Measurements from ENCODE around the gene SAP25. TPM values are rescaled to one million over a fixed set of nuclear protein-coding genes. Genes with fewer than 3 reads are reported as not detected.

SAP25 gene
- total and polyA plus RNA-seq, 2 experiments from 2014 or later, result 3.8 to 4.1 TPM

DNA sequence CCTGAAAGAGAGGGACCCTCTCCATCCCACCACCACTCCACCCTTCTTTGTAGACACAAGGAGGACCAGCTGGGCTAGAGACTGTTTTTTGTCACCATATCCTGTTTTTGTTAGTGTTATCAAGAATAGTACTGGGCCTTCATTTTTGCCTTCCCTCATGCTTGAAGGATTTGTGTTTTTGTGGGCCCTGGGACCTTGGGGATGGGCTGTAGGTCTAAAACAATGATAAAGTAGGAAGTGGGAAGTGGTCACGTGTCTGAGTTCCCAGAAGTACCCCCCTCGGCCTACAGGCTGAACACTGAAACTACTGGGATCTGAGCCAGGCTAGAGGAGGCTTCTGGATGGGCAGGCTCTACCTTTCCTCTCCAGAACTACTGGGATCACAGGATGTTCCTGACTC is 25.8 kb downstream of the SAP25 start:
- Histone ChIP-seq H3K27me3 (ENCODE audit: insufficient read depth) (no peaks in the 10 kb centered on the region), H3K79me2 (replicated peaks; ENCODE audit: insufficient read depth) (peaks cover 13% of the 10 kb centered on the region), H3F3A (replicated peaks; ENCODE audit: low read depth) (peaks cover 12% of the 10 kb centered on the region; the same call in 1 of the 2 replicates), H3K9me2 (ENCODE audit: insufficient read depth) (no peaks in the 10 kb centered on the region), H2AFZ (no peak overlapping the region), H3K4me1 (ENCODE audit: insufficient read depth) (peaks cover 39% of the 10 kb centered on the region), H3K4me2 (no peak overlapping the region), H4K20me1 (replicated peaks; ENCODE audit: insufficient read depth) (no peaks in the 10 kb centered on the region), H3K27ac (ENCODE audit: low read depth) (no peak overlapping the region), H3K36me3 (ENCODE audit: insufficient read depth) (no peaks in the 10 kb centered on the region), H3K4me3 (no peak overlapping the region)
- DNase-seq (ENCODE audit: low spot score) (no peak), ATAC-seq (peak; percentile 42)
- H3K36me3 Mint-ChIP-seq (ENCODE audit: low read depth), result peaks cover 6% of the 10 kb centered on the region
- H3K27ac Mint-ChIP-seq, result peak overlapping the region; percentile 59; the same call in 1 of the 2 replicates
- H3K4me3 Mint-ChIP-seq, result no peak overlapping the region
- H3K9me3 Mint-ChIP-seq, result no peaks in the 10 kb centered on the region; the same call in 2 of the 3 replicates
- H3K27me3 Mint-ChIP-seq (ENCODE audit: insufficient read depth, low read depth, poor library complexity), result peaks cover 3% of the 10 kb centered on the region
- TF ChIP-seq EZH2phosphoT487 (IDR thresholded peaks at IDR 0.05; ENCODE audit: unreplicated experiment) (no peak), JUNB (IDR thresholded peaks at IDR 0.05; ENCODE audit: unreplicated experiment) (no peak), CREB1 (CRISPR knock-in tag; IDR thresholded peaks at IDR 0.05; ENCODE audit: low read depth) (no peak), NANOG (IDR thresholded peaks at IDR 0.05; ENCODE audit: borderline replicate concordance) (no peak), POLR2AphosphoS5 (IDR thresholded peaks at IDR 0.05; ENCODE audit: low read depth) (no peak), STAT1 (IDR thresholded peaks at IDR 0.05; ENCODE audit: unreplicated experiment) (no peak), EZH2 (IDR thresholded peaks at IDR 0.05; ENCODE audit: low read depth, unreplicated experiment) (no peak), ZNF114 (CRISPR knock-in tag; IDR thresholded peaks at IDR 0.05) (no peak), ZNF331 (CRISPR knock-in tag; IDR thresholded peaks at IDR 0.05; ENCODE audit: low read depth) (no peak)
- TF ChIP-seq, protein P1, sequence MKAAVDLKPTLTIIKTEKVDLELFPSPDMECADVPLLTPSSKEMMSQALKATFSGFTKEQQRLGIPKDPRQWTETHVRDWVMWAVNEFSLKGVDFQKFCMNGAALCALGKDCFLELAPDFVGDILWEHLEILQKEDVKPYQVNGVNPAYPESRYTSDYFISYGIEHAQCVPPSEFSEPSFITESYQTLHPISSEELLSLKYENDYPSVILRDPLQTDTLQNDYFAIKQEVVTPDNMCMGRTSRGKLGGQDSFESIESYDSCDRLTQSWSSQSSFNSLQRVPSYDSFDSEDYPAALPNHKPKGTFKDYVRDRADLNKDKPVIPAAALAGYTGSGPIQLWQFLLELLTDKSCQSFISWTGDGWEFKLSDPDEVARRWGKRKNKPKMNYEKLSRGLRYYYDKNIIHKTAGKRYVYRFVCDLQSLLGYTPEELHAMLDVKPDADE (IDR thresholded peaks at IDR 0.05), result no peak
- TF ChIP-seq, protein P2, sequence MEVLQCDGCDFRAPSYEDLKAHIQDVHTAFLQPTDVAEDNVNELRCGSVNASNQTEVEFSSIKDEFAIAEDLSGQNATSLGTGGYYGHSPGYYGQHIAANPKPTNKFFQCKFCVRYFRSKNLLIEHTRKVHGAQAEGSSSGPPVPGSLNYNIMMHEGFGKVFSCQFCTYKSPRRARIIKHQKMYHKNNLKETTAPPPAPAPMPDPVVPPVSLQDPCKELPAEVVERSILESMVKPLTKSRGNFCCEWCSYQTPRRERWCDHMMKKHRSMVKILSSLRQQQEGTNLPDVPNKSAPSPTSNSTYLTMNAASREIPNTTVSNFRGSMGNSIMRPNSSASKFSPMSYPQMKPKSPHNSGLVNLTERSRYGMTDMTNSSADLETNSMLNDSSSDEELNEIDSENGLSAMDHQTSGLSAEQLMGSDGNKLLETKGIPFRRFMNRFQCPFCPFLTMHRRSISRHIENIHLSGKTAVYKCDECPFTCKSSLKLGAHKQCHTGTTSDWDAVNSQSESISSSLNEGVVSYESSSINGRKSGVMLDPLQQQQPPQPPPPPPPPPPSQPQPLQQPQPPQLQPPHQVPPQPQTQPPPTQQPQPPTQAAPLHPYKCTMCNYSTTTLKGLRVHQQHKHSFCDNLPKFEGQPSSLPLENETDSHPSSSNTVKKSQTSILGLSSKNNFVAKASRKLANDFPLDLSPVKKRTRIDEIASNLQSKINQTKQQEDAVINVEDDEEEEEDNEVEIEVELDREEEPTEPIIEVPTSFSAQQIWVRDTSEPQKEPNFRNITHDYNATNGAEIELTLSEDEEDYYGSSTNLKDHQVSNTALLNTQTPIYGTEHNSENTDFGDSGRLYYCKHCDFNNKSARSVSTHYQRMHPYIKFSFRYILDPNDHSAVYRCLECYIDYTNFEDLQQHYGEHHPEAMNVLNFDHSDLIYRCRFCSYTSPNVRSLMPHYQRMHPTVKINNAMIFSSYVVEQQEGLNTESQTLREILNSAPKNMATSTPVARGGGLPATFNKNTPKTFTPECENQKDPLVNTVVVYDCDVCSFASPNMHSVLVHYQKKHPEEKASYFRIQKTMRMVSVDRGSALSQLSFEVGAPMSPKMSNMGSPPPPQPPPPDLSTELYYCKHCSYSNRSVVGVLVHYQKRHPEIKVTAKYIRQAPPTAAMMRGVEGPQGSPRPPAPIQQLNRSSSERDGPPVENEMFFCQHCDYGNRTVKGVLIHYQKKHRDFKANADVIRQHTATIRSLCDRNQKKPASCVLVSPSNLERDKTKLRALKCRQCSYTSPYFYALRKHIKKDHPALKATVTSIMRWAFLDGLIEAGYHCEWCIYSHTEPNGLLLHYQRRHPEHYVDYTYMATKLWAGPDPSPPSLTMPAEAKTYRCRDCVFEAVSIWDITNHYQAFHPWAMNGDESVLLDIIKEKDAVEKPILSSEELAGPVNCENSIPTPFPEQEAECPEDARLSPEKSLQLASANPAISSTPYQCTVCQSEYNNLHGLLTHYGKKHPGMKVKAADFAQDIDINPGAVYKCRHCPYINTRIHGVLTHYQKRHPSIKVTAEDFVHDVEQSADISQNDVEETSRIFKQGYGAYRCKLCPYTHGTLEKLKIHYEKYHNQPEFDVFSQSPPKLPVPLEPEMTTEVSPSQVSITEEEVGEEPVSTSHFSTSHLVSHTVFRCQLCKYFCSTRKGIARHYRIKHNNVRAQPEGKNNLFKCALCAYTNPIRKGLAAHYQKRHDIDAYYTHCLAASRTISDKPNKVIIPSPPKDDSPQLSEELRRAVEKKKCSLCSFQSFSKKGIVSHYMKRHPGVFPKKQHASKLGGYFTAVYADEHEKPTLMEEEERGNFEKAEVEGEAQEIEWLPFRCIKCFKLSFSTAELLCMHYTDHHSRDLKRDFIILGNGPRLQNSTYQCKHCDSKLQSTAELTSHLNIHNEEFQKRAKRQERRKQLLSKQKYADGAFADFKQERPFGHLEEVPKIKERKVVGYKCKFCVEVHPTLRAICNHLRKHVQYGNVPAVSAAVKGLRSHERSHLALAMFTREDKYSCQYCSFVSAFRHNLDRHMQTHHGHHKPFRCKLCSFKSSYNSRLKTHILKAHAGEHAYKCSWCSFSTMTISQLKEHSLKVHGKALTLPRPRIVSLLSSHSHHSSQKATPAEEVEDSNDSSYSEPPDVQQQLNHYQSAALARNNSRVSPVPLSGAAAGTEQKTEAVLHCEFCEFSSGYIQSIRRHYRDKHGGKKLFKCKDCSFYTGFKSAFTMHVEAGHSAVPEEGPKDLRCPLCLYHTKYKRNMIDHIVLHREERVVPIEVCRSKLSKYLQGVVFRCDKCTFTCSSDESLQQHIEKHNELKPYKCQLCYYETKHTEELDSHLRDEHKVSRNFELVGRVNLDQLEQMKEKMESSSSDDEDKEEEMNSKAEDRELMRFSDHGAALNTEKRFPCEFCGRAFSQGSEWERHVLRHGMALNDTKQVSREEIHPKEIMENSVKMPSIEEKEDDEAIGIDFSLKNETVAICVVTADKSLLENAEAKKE (CRISPR knock-in tag; IDR thresholded peaks at IDR 0.05), result no peak
- TF ChIP-seq, protein P3, sequence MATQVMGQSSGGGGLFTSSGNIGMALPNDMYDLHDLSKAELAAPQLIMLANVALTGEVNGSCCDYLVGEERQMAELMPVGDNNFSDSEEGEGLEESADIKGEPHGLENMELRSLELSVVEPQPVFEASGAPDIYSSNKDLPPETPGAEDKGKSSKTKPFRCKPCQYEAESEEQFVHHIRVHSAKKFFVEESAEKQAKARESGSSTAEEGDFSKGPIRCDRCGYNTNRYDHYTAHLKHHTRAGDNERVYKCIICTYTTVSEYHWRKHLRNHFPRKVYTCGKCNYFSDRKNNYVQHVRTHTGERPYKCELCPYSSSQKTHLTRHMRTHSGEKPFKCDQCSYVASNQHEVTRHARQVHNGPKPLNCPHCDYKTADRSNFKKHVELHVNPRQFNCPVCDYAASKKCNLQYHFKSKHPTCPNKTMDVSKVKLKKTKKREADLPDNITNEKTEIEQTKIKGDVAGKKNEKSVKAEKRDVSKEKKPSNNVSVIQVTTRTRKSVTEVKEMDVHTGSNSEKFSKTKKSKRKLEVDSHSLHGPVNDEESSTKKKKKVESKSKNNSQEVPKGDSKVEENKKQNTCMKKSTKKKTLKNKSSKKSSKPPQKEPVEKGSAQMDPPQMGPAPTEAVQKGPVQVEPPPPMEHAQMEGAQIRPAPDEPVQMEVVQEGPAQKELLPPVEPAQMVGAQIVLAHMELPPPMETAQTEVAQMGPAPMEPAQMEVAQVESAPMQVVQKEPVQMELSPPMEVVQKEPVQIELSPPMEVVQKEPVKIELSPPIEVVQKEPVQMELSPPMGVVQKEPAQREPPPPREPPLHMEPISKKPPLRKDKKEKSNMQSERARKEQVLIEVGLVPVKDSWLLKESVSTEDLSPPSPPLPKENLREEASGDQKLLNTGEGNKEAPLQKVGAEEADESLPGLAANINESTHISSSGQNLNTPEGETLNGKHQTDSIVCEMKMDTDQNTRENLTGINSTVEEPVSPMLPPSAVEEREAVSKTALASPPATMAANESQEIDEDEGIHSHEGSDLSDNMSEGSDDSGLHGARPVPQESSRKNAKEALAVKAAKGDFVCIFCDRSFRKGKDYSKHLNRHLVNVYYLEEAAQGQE (IDR thresholded peaks at IDR 0.05; ENCODE audit: unreplicated experiment), result no peak
- TF ChIP-seq, protein P4, sequence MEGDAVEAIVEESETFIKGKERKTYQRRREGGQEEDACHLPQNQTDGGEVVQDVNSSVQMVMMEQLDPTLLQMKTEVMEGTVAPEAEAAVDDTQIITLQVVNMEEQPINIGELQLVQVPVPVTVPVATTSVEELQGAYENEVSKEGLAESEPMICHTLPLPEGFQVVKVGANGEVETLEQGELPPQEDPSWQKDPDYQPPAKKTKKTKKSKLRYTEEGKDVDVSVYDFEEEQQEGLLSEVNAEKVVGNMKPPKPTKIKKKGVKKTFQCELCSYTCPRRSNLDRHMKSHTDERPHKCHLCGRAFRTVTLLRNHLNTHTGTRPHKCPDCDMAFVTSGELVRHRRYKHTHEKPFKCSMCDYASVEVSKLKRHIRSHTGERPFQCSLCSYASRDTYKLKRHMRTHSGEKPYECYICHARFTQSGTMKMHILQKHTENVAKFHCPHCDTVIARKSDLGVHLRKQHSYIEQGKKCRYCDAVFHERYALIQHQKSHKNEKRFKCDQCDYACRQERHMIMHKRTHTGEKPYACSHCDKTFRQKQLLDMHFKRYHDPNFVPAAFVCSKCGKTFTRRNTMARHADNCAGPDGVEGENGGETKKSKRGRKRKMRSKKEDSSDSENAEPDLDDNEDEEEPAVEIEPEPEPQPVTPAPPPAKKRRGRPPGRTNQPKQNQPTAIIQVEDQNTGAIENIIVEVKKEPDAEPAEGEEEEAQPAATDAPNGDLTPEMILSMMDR (conservative IDR thresholded peaks at IDR 0.05; ENCODE audit: low read depth in 2 of 2), result no peak
- H3K4me1 Mint-ChIP-seq, result peaks cover 50% of the 10 kb centered on the region
